Ovary (tissue), 9 donors: ENCODE results near the gene KAT8. TPM values are rescaled to one million over a fixed set of nuclear protein-coding genes. Genes with fewer than 3 reads are reported as not detected.

ENCODE experiments used
- DNase-seq, 5 donors: peaks; one replicate each; pipeline ENCODE4 v3.0.0-alpha.2; 2019 to 2020
- H3K27ac ChIP-seq, 2 donors: fragments of 200-600 bp; one replicate each; pipeline versions ENCODE4 v1.5.1 to v1.8.0; 2019 to 2022
- H3K27me3 ChIP-seq: fragments of 200-600 bp; one replicate; pipeline ENCODE4 v1.8.0; 2022
- H3K36me3 ChIP-seq: fragments of 200-600 bp; sonication (generic); one replicate; pipeline ENCODE4 v1.5.1; 2019
- H3K4me1 ChIP-seq: one replicate; pipeline ENCODE4 v1.8.1; 2013; ENCODE audit warnings: mild to moderate bottlenecking, moderate library complexity; ENCODE audit not compliant: insufficient read depth
- H3K4me3 ChIP-seq: fragments of 200-600 bp; sonication (generic); one replicate; pipeline ENCODE4 v1.5.1; 2017
- H3K9me3 ChIP-seq, 2 donors: fragments of 200-600 bp in 1 of 2; sonication (generic) in 1 of 2; one replicate each; pipeline versions ENCODE4 v1.5.1 to v1.8.1; 2013 to 2019; ENCODE audit warnings: mild to moderate bottlenecking in 1 of 2, moderate library complexity in 1 of 2
- CTCF ChIP-seq, 3 donors: fragments of 450-650 bp in 2 of 3; fragments of 200-600 bp in 1 of 3; IDR thresholded peaks; one replicate each; pipeline versions ENCODE4 v1.5.1 to v1.8.0; 2016 to 2022; ENCODE audit warnings: antibody characterized with exemption in 3 of 3, mild to moderate bottlenecking in 1 of 3
- EP300 ChIP-seq: sonication (generic); formaldehyde crosslinking; IDR thresholded peaks from one replicate; pipeline ENCODE4 v1.6.1; 2017; ENCODE audit warnings: antibody characterized with exemption
- POLR2A ChIP-seq: fragments of 450-650 bp; IDR thresholded peaks from one replicate; pipeline ENCODE4 v1.6.1; 2017; ENCODE audit warnings: antibody characterized with exemption, mild to moderate bottlenecking, moderate library complexity
- WGBS, 3 donors: extraction: QIAGEN DNeasy Blood & Tissue Kit in 1 of 3; methylation state at CpG; one replicate each; pipeline versions ENCODE4 v1.1.5 to v1.1.7; 2013 to 2017; 5-methylcytosine and 5-hydroxymethylcytosine counted together
- intact Hi-C, 4 donors: fragments of 100-400 bp; cut with DNase I; formaldehyde crosslinking; loops; one replicate each; pipeline versions ENCODE4 v1.11.0 to v1.15.1; 2022 to 2023
- polyA plus RNA-seq, 2 donors: library from polyadenylated mRNA; stranded (reverse); fragments of 200-250 nt in 1 of 2; fragments of 350-450 nt in 1 of 2; fragmentation: Illumina TruSeq in 1 of 2; extraction: RNeasy Lipid Tissue Mini Kit (QIAGEN cat#74804) in 1 of 2; gene quantifications; one replicate each; pipeline ENCODE4 v1.2.3, GENCODE V29; 2013 to 2014
- small RNA-seq: library from RNA; depleted of rRNA; stranded (forward); fragments of <200 nt; gene quantifications from one replicate; pipeline ENCODE3, GENCODE V24; 2016
- total RNA-seq, 7 donors: library from RNA; depleted of rRNA in 2 of 7; stranded (reverse); fragments of >200 nt in 2 of 7; fragmentation: NEBNext Ultra II Directional in 3 of 7; extraction: Animal tissue kit (Norgen Biotek cat#: 25700) in 3 of 7; gene quantifications; one replicate each; pipeline versions ENCODE4 v1.1.0 to v1.2.4, GENCODE V29; 2016 to 2023
- donor health status: DM: no; HTN: no; CAD: no; lungs with moderate emphysema.
- donor health status: DM: no; HTN: no; CAD: no.
- donor health status: Bipolar disorder and iron deficiency.
- donor health status: DM: yes; HTN: yes; CAD: no.
- donor health status: DM: no; HTN: no; CAD: no.
- donor health status: DM: yes; HTN: yes; CAD: no.

The KAT8 gene
- total and polyA plus RNA-seq, 9 donors, result 66.4 to 129 (median 88.7) TPM

GRCh38 chr16:31177136-31177535 lies 59.7 kb downstream of the KAT8 start:
- Histone ChIP-seq H3K36me3 (no peaks in the 10 kb centered on the region), H3K27me3 (no peaks in the 10 kb centered on the region), H3K9me3 (no peaks in the 10 kb centered on the region), H3K4me3 (no peak overlapping the region), H3K4me1 (peaks cover 4% of the 10 kb centered on the region), H3K27ac (no peak overlapping the region)
- DNase-seq, result no peak
- intact Hi-C loops, result no loop called here
- TF ChIP-seq POLR2A, result no peak
- TF ChIP-seq EP300, result no peak
- TF ChIP-seq CTCF (IDR thresholded peaks at IDR 0.05), result no peak
- WGBS, 3 donors, result 72 to 78% (median 76%) methylated on average over 3 of the region's 3 CpGs

GRCh38 chr16:31179219-31179746 lies 61.8 kb downstream of the KAT8 start:
- H3K9me3 ChIP-seq, result no peaks in the 10 kb centered on the region
- DNase-seq, result no peak
- peak overlapping the region; percentile 91 to 95 for H3K27ac ChIP-seq
- intact Hi-C loops, result no loop called here
- H3K4me1 ChIP-seq, result peaks cover 14% of the 10 kb centered on the region
- H3K4me3 ChIP-seq, result peak overlapping the region; percentile 78
- no peaks in the 10 kb centered on the region for H3K36me3 ChIP-seq
- H3K27me3 ChIP-seq, result no peaks in the 10 kb centered on the region
- 1 to 2% (median 2%) methylated on average over 27 of the region's 27 CpGs for WGBS, 3 donors
- TF ChIP-seq EP300, result no peak
- no peak for TF ChIP-seq POLR2A
- TF ChIP-seq CTCF (IDR thresholded peaks at IDR 0.05), result no peak

GRCh38 chr16:31179747-31180459 lies 62.4 kb downstream of the KAT8 start, which contains the start of gene FUS:
Gene FUS (plus strand): TSS chr16:31180139. CDS start chr16:31180215, 76 bp downstream.
- no peak for TF ChIP-seq EP300
- TF ChIP-seq POLR2A, result peak; percentile 98
- peak; percentile 14 to 52 (median 34) for TF ChIP-seq CTCF (IDR thresholded peaks at IDR 0.05)

More at GRCh38 chr16:31179747-31180459, 62.4 kb downstream of the KAT8 start, which contains the start of gene FUS:
- Histone ChIP-seq H3K9me3 (no peaks in the 10 kb centered on the region), H3K27me3 (no peaks in the 10 kb centered on the region), H3K36me3 (no peaks in the 10 kb centered on the region), H3K4me1 (peaks cover 14% of the 10 kb centered on the region), H3K4me3 (peak within 1 kb of the TSS; percentile 78), H3K27ac (peak within 1 kb of the TSS; percentile 91 to 95)
- intact Hi-C loops, result loop anchor here in 2 of 4 donors (5.0 to 10.0 kb wide), 6 partner anchors 45 to 525 kb away; partner anchors contain the start of genes PRSS53 (in 1 of the 2), PRSS8 (in 1 of the 2) and ZNF843 (in 1 of the 2)
- 0% methylated on average over 64 to 69 of the region's 69 CpGs for WGBS, 3 donors
- peak; percentile 91 to 96 (median 95) for DNase-seq

Small RNA genes lying within 50 kb of the gene (small RNA-seq; reads per million reads assigned to genes)
- gene AC009088.4 (not detected), gene NDUFA3P6 (not detected)

Other genes starting within 250 kb of the KAT8 start
- 10 to 100 TPM; 34.4 to 54.8 (median 49.0) TPM for gene BCL7C, start 223.6 kb upstream of the KAT8 start, total RNA-seq
- 10 to 100 TPM; 13.3 to 44.1 TPM for gene BCL7C, start 223.6 kb upstream of the KAT8 start, polyA plus RNA-seq
- 10 to 100 TPM in 5 of 7 donors, 1 to 10 TPM in 2; 7.0 to 22.4 (median 14.4) TPM for gene CTF1, start 221.1 kb upstream of the KAT8 start, total RNA-seq
- gene CTF1, start 221.1 kb upstream of the KAT8 start, polyA plus RNA-seq, result 10 to 100 TPM in 1 of 2 donors, 1 to 10 TPM in 1; 7.9 to 16.2 TPM
- 10 to 100 TPM; 10.2 to 24.3 (median 15.4) TPM for gene FBXL19, start 194.1 kb upstream of the KAT8 start, total RNA-seq
- 10 to 100 TPM in 1 of 2 donors, 1 to 10 TPM in 1; 1.6 to 12.4 TPM for gene FBXL19, start 194.1 kb upstream of the KAT8 start, polyA plus RNA-seq
- gene ORAI3, start 168.6 kb upstream of the KAT8 start, total RNA-seq, result 10 to 100 TPM; 21.5 to 30.8 (median 24.1) TPM
- gene ORAI3, start 168.6 kb upstream of the KAT8 start, polyA plus RNA-seq, result 10 to 100 TPM; 26.0 to 27.5 TPM
- 10 to 100 TPM in 5 of 7 donors, 1 to 10 TPM in 2; 5.0 to 31.8 (median 24.9) TPM for gene SETD1A, start 159.9 kb upstream of the KAT8 start, total RNA-seq
- gene SETD1A, start 159.9 kb upstream of the KAT8 start, polyA plus RNA-seq, result 10 to 100 TPM in 1 of 2 donors, 1 to 10 TPM in 1; 5.8 to 17.1 TPM
- 10 to 100 TPM in 4 of 7 donors, 1 to 10 TPM in 3; 8.0 to 24.5 (median 10.5) TPM for gene HSD3B7, start 132.5 kb upstream of the KAT8 start, total RNA-seq
- 1 to 10 TPM; 3.9 to 8.0 TPM for gene HSD3B7, start 132.5 kb upstream of the KAT8 start, polyA plus RNA-seq
- 1 to 10 TPM in 4 of 7 donors, under 1 TPM in 3; 0.34 to 1.5 (median 1.0) TPM for gene STX1B, start 107.0 kb upstream of the KAT8 start, total RNA-seq
- gene STX1B, start 107.0 kb upstream of the KAT8 start, polyA plus RNA-seq, result under 1 TPM; 0.36 to 0.57 TPM
- gene STX4, start 84.1 kb upstream of the KAT8 start, total RNA-seq, result 10 to 100 TPM; 26.2 to 73.8 (median 59.2) TPM
- 10 to 100 TPM; 34.4 to 53.7 TPM for gene STX4, start 84.1 kb upstream of the KAT8 start, polyA plus RNA-seq
- gene ZNF668, start 43.4 kb upstream of the KAT8 start, total RNA-seq, result 1 to 10 TPM; 4.2 to 7.4 (median 5.7) TPM
- 1 to 10 TPM; 1.3 to 6.7 TPM for gene ZNF668, start 43.4 kb upstream of the KAT8 start, polyA plus RNA-seq
- 10 to 100 TPM; 12.4 to 16.3 (median 14.8) TPM for gene ZNF646, start 43.2 kb upstream of the KAT8 start, total RNA-seq
- 10 to 100 TPM in 1 of 2 donors, 1 to 10 TPM in 1; 2.3 to 12.0 TPM for gene ZNF646, start 43.2 kb upstream of the KAT8 start, polyA plus RNA-seq
- 1 to 10 TPM; 1.1 to 2.9 (median 1.5) TPM for gene PRSS53, start 28.7 kb upstream of the KAT8 start, total RNA-seq
- 1 to 10 TPM in 1 of 2 donors, under 1 TPM in 1; 0.30 to 1.4 TPM for gene PRSS53, start 28.7 kb upstream of the KAT8 start, polyA plus RNA-seq
- gene VKORC1, start 22.9 kb upstream of the KAT8 start, total RNA-seq, result 100 to 1,000 TPM in 1 of 7 donors, 10 to 100 TPM in 6; 72.1 to 114 (median 84.5) TPM
- 100 to 1,000 TPM; 117 to 141 TPM for gene VKORC1, start 22.9 kb upstream of the KAT8 start, polyA plus RNA-seq
- gene BCKDK, start 9.3 kb upstream of the KAT8 start, total RNA-seq, result 10 to 100 TPM; 34.1 to 51.9 (median 40.5) TPM
- gene BCKDK, start 9.3 kb upstream of the KAT8 start, polyA plus RNA-seq, result 10 to 100 TPM; 18.6 to 29.2 TPM
- 10 to 100 TPM in 1 of 7 donors, 1 to 10 TPM in 4, not detected in 2; 1.4 to 47.0 (median 2.4) TPM for gene PRSS8, start 18.1 kb downstream of the KAT8 start, total RNA-seq
- under 1 TPM in 1 of 2 donors, not detected in 1; 0.05 TPM for gene PRSS8, start 18.1 kb downstream of the KAT8 start, polyA plus RNA-seq
- 1 to 10 TPM in 4 of 7 donors, under 1 TPM in 2, not detected in 1; 0.28 to 2.1 (median 1.3) TPM for gene PRSS36, start 32.4 kb downstream of the KAT8 start, total RNA-seq
- gene PRSS36, start 32.4 kb downstream of the KAT8 start, polyA plus RNA-seq, result under 1 TPM in 1 of 2 donors, not detected in 1; 0.96 TPM
- gene FUS, start 62.5 kb downstream of the KAT8 start, total RNA-seq, result 100 to 1,000 TPM in 5 of 7 donors, 10 to 100 TPM in 2; 62.2 to 436 (median 355) TPM
- 100 to 1,000 TPM; 309 to 469 TPM for gene FUS, start 62.5 kb downstream of the KAT8 start, polyA plus RNA-seq
- 10 to 100 TPM in 6 of 7 donors, 1 to 10 TPM in 1; 9.4 to 35.8 (median 20.2) TPM for gene PYCARD, start 85.1 kb downstream of the KAT8 start, total RNA-seq
- gene PYCARD, start 85.1 kb downstream of the KAT8 start, polyA plus RNA-seq, result 10 to 100 TPM in 1 of 2 donors, 1 to 10 TPM in 1; 1.8 to 28.1 TPM
- under 1 TPM in 3 of 7 donors, not detected in 4; 0.05 to 0.11 (median 0.07) TPM for gene TRIM72, start 96.5 kb downstream of the KAT8 start, total RNA-seq
- under 1 TPM in 1 of 2 donors, not detected in 1; 0.01 TPM for gene TRIM72, start 96.5 kb downstream of the KAT8 start, polyA plus RNA-seq
- not detected for gene PYDC1, start 99.5 kb downstream of the KAT8 start, total RNA-seq
- gene PYDC1, start 99.5 kb downstream of the KAT8 start, polyA plus RNA-seq, result not detected
- 1 to 10 TPM; 2.3 to 8.2 (median 4.1) TPM for gene ITGAM, start 142.3 kb downstream of the KAT8 start, total RNA-seq
- 1 to 10 TPM; 1.7 to 6.8 TPM for gene ITGAM, start 142.3 kb downstream of the KAT8 start, polyA plus RNA-seq
- 10 to 100 TPM in 1 of 7 donors, 1 to 10 TPM in 5, under 1 TPM in 1; 0.83 to 13.9 (median 2.0) TPM for gene ITGAX, start 237.5 kb downstream of the KAT8 start, total RNA-seq
- gene ITGAX, start 237.5 kb downstream of the KAT8 start, polyA plus RNA-seq, result 1 to 10 TPM in 1 of 2 donors, under 1 TPM in 1; 0.56 to 3.5 TPM